Measurements from ENCODE around the gene ZNF695. TPM values are rescaled to one million over a fixed set of nuclear protein-coding genes. Genes with fewer than 3 reads are reported as not detected.

The ZNF695 gene
- polyA plus RNA-seq (2011; rRNA removed) (1.7 and 2.6 TPM in 2 replicates), polyA plus RNA-seq (2017; fragmentation: RNase III; extraction: RNeasy Plus Mini Kit Qiagen cat#74134 plus additional on column Dnase treatment) (2.5 to 3.3 TPM (median 2.7 TPM) in 3 replicates), polyA minus RNA-seq (2011; rRNA and poly(A)+ RNA removed) (0.45 and 1.9 TPM in 2 replicates)
- 1.6 and 2.0 TPM in 2 replicates for polyA plus RNA-seq (2012; cell fraction: cytosol; rRNA removed)
- polyA plus RNA-seq (2012; cell fraction: nucleus; rRNA removed), result 0.77 and 1.9 TPM in 2 replicates

DNA sequence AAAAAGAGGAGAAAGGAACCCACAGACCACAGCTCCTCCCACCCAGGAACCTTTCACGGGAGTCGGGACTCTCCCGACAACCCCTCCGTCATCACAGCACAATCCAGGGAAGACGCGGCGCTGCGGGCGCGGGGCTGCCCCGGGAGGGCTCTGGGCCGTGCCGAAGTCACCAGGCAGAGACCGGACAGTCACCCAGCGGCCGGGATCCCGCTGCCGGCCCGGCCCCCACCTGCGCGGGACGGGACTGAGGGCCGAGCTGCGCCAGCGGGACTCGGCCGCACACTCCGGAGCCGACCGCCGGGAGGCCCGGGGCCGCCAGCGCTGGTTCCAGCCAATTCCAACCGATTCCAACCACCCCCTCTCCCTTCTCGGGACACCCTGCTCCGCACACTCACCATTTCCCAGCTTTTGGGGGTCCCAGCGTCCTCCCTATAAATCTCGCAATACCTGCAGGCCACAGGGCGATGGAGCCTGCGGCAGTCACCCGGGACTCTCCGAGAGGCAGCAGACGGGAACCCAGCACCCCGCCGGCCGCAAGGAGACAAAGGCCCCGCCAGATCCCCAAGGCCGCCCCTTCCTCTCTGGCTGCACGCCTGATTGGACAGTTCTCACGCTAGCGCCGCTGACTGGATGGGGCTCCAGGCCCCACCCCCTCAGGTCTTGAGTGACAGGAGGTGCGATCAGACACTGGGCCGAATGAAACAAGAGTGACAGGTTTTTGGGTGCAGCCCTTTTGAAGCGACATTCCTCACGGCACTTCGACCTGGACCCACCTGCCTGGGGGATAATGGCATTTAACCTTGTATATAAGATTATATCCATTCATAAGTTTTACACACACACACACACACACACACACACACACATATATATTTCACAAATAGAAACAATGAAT lies at the start of gene ZNF695:
Gene ZNF695, minus strand, starts transcription at position 547 of the 895 bp plus-strand sequence. Its CDS starts 149 bp downstream, at position 398.
- H3K4me1 ChIP-seq, result no peaks in the 10 kb centered on the region
- DNase-seq (ENCODE audit: low read depth in 1 of 2, low spot score in 1 of 2), result peak; percentile 45 to 90
- no peak for TF ChIP-seq POLR2AphosphoS2 (conservative IDR thresholded peaks at IDR 0.05; ENCODE audit: low read length)
- TF ChIP-seq CHD4 (IDR thresholded peaks at IDR 0.05; ENCODE audit: borderline replicate concordance), result no peak
- no peak for TF ChIP-seq FOXS1 (CRISPR knock-in tag; IDR thresholded peaks at IDR 0.05)
- TF ChIP-seq BCL3 (IDR thresholded peaks at IDR 0.05), result no peak
- TF ChIP-seq SREBF2 (IDR thresholded peaks at IDR 0.05), result no peak
- TF ChIP-seq HDAC2 (IDR thresholded peaks at IDR 0.05), result no peak
- TF ChIP-seq, protein P1, sequence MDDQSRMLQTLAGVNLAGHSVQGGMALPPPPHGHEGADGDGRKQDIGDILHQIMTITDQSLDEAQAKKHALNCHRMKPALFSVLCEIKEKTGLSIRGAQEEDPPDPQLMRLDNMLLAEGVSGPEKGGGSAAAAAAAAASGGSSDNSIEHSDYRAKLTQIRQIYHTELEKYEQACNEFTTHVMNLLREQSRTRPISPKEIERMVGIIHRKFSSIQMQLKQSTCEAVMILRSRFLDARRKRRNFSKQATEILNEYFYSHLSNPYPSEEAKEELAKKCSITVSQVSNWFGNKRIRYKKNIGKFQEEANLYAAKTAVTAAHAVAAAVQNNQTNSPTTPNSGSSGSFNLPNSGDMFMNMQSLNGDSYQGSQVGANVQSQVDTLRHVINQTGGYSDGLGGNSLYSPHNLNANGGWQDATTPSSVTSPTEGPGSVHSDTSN (IDR thresholded peaks at IDR 0.05), result peak; percentile 80
- TF ChIP-seq, protein P2, sequence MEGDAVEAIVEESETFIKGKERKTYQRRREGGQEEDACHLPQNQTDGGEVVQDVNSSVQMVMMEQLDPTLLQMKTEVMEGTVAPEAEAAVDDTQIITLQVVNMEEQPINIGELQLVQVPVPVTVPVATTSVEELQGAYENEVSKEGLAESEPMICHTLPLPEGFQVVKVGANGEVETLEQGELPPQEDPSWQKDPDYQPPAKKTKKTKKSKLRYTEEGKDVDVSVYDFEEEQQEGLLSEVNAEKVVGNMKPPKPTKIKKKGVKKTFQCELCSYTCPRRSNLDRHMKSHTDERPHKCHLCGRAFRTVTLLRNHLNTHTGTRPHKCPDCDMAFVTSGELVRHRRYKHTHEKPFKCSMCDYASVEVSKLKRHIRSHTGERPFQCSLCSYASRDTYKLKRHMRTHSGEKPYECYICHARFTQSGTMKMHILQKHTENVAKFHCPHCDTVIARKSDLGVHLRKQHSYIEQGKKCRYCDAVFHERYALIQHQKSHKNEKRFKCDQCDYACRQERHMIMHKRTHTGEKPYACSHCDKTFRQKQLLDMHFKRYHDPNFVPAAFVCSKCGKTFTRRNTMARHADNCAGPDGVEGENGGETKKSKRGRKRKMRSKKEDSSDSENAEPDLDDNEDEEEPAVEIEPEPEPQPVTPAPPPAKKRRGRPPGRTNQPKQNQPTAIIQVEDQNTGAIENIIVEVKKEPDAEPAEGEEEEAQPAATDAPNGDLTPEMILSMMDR (IDR thresholded peaks at IDR 0.05), result no peak
- TF ChIP-seq EP300 (IDR thresholded peaks at IDR 0.05), result no peak
- no peak for TF ChIP-seq ZNF302 (CRISPR knock-in tag; IDR thresholded peaks at IDR 0.05)
- TF ChIP-seq JUN (IDR thresholded peaks at IDR 0.05), result no peak
- no peak for TF ChIP-seq RFX5 (IDR thresholded peaks at IDR 0.05)
- TF ChIP-seq RAD21 (conservative IDR thresholded peaks at IDR 0.05 in 1 of 2, IDR thresholded peaks at IDR 0.05 in 1 of 2), result no peak
- TF ChIP-seq HOXB13 (CRISPR knock-in tag; IDR thresholded peaks at IDR 0.05; ENCODE audit: low read depth), result no peak
- no peak for TF ChIP-seq RNF2 (IDR thresholded peaks at IDR 0.05; ENCODE audit: borderline replicate concordance, low read depth)
- 0 out of 2 replicates have a peak, but pooled peaks have one; percentile 8 for TF ChIP-seq POLR2A (IDR thresholded peaks at IDR 0.05; ENCODE audit: low read length)
- TF ChIP-seq ZSCAN20 (CRISPR knock-in tag; IDR thresholded peaks at IDR 0.05), result no peak
- peak within 1 kb of the TSS in 1 of 2 experiments; percentile 80; a peak in 3 of 6 replicates for H3K27ac ChIP-seq
- peak; percentile 99 for ATAC-seq
- H3K4me2 ChIP-seq, result peak within 1 kb of the TSS; percentile 54
- no peak for FAIRE-seq
- CTCF ChIA-PET, result interaction anchor here (1.4 kb wide), 1 partner anchor 25 kb away, joined by 4 read pairs; no protein-coding TSS in a partner anchor
- peak within 1 kb of the TSS; percentile 63 for H3K4me3 ChIP-seq
- peaks cover 35% of the 10 kb centered on the region for H3K9me3 ChIP-seq
- POLR2A ChIA-PET, result no interaction called here
- WGBS (ENCODE audit: missing lambda C conversion rate), result 43% methylated on average over 51 of the region's 58 CpGs

GRCh38 chr1:247056071-247056470 lies 48.2 kb upstream of the ZNF695 start:
- H3K4me2 ChIP-seq, result no peak overlapping the region
- peaks cover 73% of the 10 kb centered on the region for H3K9me3 ChIP-seq
- ATAC-seq (no peak), FAIRE-seq (no peak), DNase-seq (ENCODE audit: low read depth in 1 of 2, low spot score in 1 of 2) (no peak)
- no peak overlapping the region for H3K27ac ChIP-seq
- WGBS (ENCODE audit: missing lambda C conversion rate), result 69% methylated on average over 2 of the region's 2 CpGs
- no peaks in the 10 kb centered on the region for H3K4me1 ChIP-seq
- POLR2A ChIA-PET, result no interaction called here
- CTCF ChIA-PET, result interaction anchor here (1.0 kb wide), 1 partner anchor 20 kb away, joined by 3 read pairs; no protein-coding TSS in a partner anchor
- no peak overlapping the region for H3K4me3 ChIP-seq
- no peak for TF ChIP-seq ZSCAN20 (CRISPR knock-in tag; IDR thresholded peaks at IDR 0.05)
- no peak for TF ChIP-seq HDAC2 (IDR thresholded peaks at IDR 0.05)
- no peak for TF ChIP-seq USF2 (IDR thresholded peaks at IDR 0.05)
- no peak for TF ChIP-seq MYC (IDR thresholded peaks at IDR 0.05; ENCODE audit: borderline replicate concordance, low read length)
- no peak for TF ChIP-seq REST (IDR thresholded peaks at IDR 0.05)
- TF ChIP-seq CHD4 (IDR thresholded peaks at IDR 0.05; ENCODE audit: borderline replicate concordance), result no peak
- TF ChIP-seq FOSL2 (IDR thresholded peaks at IDR 0.05), result no peak
- TF ChIP-seq FOSL2 (CRISPR knock-in tag; IDR thresholded peaks at IDR 0.05), result no peak
- TF ChIP-seq BCL3 (IDR thresholded peaks at IDR 0.05), result no peak
- TF ChIP-seq, protein P3, sequence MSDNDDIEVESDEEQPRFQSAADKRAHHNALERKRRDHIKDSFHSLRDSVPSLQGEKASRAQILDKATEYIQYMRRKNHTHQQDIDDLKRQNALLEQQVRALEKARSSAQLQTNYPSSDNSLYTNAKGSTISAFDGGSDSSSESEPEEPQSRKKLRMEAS (IDR thresholded peaks at IDR 0.05), result no peak
- TF ChIP-seq RFX5 (IDR thresholded peaks at IDR 0.05), result no peak
- TF ChIP-seq NPAS2 (CRISPR knock-in tag; IDR thresholded peaks at IDR 0.05; ENCODE audit: borderline replicate concordance), result no peak
